Measurements from ENCODE around the gene KIF5C.

The KIF5C gene

GRCh38 chr2:149028891-149029290 is 153.9 kb downstream of the KIF5C start:
- Histone ChIP-seq H3K27ac (ENCODE audit: low read length) (no peak overlapping the region), H3K9me3 (ENCODE audit: insufficient read depth, low read length, severe bottlenecking) (no peaks in the 10 kb centered on the region), H3K4me2 (ENCODE audit: insufficient read depth, low read length) (no peak overlapping the region), H3K27me3 (ENCODE audit: insufficient read depth, low read length, poor library complexity) (peaks cover 16% of the 10 kb centered on the region), H3K9ac (ENCODE audit: low read depth, low read length) (no peak overlapping the region), H2AFZ (ENCODE audit: low read depth, low read length) (no peak overlapping the region), H3K79me2 (ENCODE audit: insufficient read depth, low read length) (no peaks in the 10 kb centered on the region), H4K20me1 (ENCODE audit: insufficient read depth, low read length) (no peaks in the 10 kb centered on the region), H3K4me3 (ENCODE audit: low read depth in 1 of 2, low read length in 2 of 2) (no peak overlapping the region), H3K4me1 (ENCODE audit: insufficient read depth, low read length) (no peaks in the 10 kb centered on the region), H3K36me3 (ENCODE audit: insufficient read depth, low read length) (no peaks in the 10 kb centered on the region)
- no peak for DNase-seq
- ATAC-seq (ENCODE audit: insufficient read depth, low read depth) = no peak
- TF ChIP-seq EZH2 (IDR thresholded peaks at IDR 0.05; ENCODE audit: borderline replicate concordance, low read depth, low read length, severe bottlenecking) (no peak), CTCF (IDR thresholded peaks at IDR 0.05; ENCODE audit: borderline replicate concordance, extremely low read depth, low read length, poor library complexity, severe bottlenecking) (no peak)

GRCh38 chr2:149029307-149029965 is 154.4 kb downstream of the KIF5C start:
- no peaks in the 10 kb centered on the region for H4K20me1 ChIP-seq (ENCODE audit: insufficient read depth, low read length)
- no peaks in the 10 kb centered on the region for H3K79me2 ChIP-seq (ENCODE audit: insufficient read depth, low read length)
- H3K4me2 ChIP-seq (ENCODE audit: insufficient read depth, low read length) = no peak overlapping the region
- no peak overlapping the region for H3K4me3 ChIP-seq (ENCODE audit: low read depth in 1 of 2, low read length in 2 of 2)
- no peak for TF ChIP-seq CTCF (IDR thresholded peaks at IDR 0.05; ENCODE audit: borderline replicate concordance, extremely low read depth, low read length, poor library complexity, severe bottlenecking)
- TF ChIP-seq EZH2 (IDR thresholded peaks at IDR 0.05; ENCODE audit: borderline replicate concordance, low read depth, low read length, severe bottlenecking) = no peak
- H3K4me1 ChIP-seq (ENCODE audit: insufficient read depth, low read length) = no peaks in the 10 kb centered on the region
- ATAC-seq (ENCODE audit: insufficient read depth, low read depth) (no peak), DNase-seq (no peak)
- H3K27ac ChIP-seq (ENCODE audit: low read length) = no peak overlapping the region
- H3K27me3 ChIP-seq (ENCODE audit: insufficient read depth, low read length, poor library complexity) = peaks cover 20% of the 10 kb centered on the region
- no peak overlapping the region for H2AFZ ChIP-seq (ENCODE audit: low read depth, low read length)
- H3K9ac ChIP-seq (ENCODE audit: low read depth, low read length) = no peak overlapping the region
- no peaks in the 10 kb centered on the region for H3K9me3 ChIP-seq (ENCODE audit: insufficient read depth, low read length, severe bottlenecking)
- no peaks in the 10 kb centered on the region for H3K36me3 ChIP-seq (ENCODE audit: insufficient read depth, low read length)

- H3K27me3 ChIP-seq (ENCODE audit: insufficient read depth, low read length, poor library complexity) = peaks cover 19% of the 10 kb centered on the region
- no peak for TF ChIP-seq CTCF (IDR thresholded peaks at IDR 0.05; ENCODE audit: borderline replicate concordance, extremely low read depth, low read length, poor library complexity, severe bottlenecking)
- no peak for TF ChIP-seq EZH2 (IDR thresholded peaks at IDR 0.05; ENCODE audit: borderline replicate concordance, low read depth, low read length, severe bottlenecking)
- no peaks in the 10 kb centered on the region for H3K9me3 ChIP-seq (ENCODE audit: insufficient read depth, low read length, severe bottlenecking)
- no peak for ATAC-seq (ENCODE audit: insufficient read depth, low read depth)
- no peak overlapping the region for H3K9ac ChIP-seq (ENCODE audit: low read depth, low read length)
- H3K4me2 ChIP-seq (ENCODE audit: insufficient read depth, low read length) = no peak overlapping the region
- H3K36me3 ChIP-seq (ENCODE audit: insufficient read depth, low read length) = no peaks in the 10 kb centered on the region
- no peaks in the 10 kb centered on the region for H4K20me1 ChIP-seq (ENCODE audit: insufficient read depth, low read length)
- H3K79me2 ChIP-seq (ENCODE audit: insufficient read depth, low read length) = no peaks in the 10 kb centered on the region
- H3K4me3 ChIP-seq (ENCODE audit: low read depth in 1 of 2, low read length in 2 of 2) = no peak overlapping the region
- H3K4me1 ChIP-seq (ENCODE audit: insufficient read depth, low read length) = no peaks in the 10 kb centered on the region
- H2AFZ ChIP-seq (ENCODE audit: low read depth, low read length) = no peak overlapping the region
- no peak overlapping the region for H3K27ac ChIP-seq (ENCODE audit: low read length)
- DNase-seq = no peak
Observed at GRCh38 chr2:149031396-149031795, 156.4 kb downstream of the KIF5C start.
